Effector memory CD4-positive, alpha-beta T cell (primary cell): Measurements from ENCODE around the gene LAMTOR4.

Experiments used
- DNase-seq, 3 donors: peaks; one replicate each; pipeline ENCODE4 v3.0.0-alpha.2; 2020
- H3K27ac ChIP-seq: 2 replicates; pipeline ENCODE4 v1.7.0; 2013; ENCODE audit warnings: mild to moderate bottlenecking, low read length, moderate library complexity; ENCODE audit not compliant: insufficient read depth, poor library complexity, severe bottlenecking
- H3K27me3 ChIP-seq: replicated peaks from 2 replicates; pipeline ENCODE4 v1.7.0; 2013; ENCODE audit warnings: mild to moderate bottlenecking, low read length; ENCODE audit not compliant: insufficient read depth, control insufficient read depth, poor library complexity, severe bottlenecking
- H3K36me3 ChIP-seq: 2 replicates; pipeline ENCODE4 v1.7.0; 2013; ENCODE audit warnings: mild to moderate bottlenecking, low read length, moderate library complexity; ENCODE audit not compliant: control insufficient read depth, insufficient read depth
- H3K4me1 ChIP-seq: 2 replicates; pipeline ENCODE4 v1.7.0; 2013; ENCODE audit warnings: low read length, mild to moderate bottlenecking; ENCODE audit not compliant: control insufficient read depth, insufficient read depth, poor library complexity, severe bottlenecking
- H3K4me3 ChIP-seq: 2 replicates; pipeline ENCODE4 v1.7.0; 2013; ENCODE audit warnings: low read length, low read depth, mild to moderate bottlenecking; ENCODE audit not compliant: insufficient read depth, poor library complexity, severe bottlenecking
- H3K9me3 ChIP-seq: 2 replicates; pipeline ENCODE4 v1.7.0; 2013; ENCODE audit warnings: mild to moderate bottlenecking, low read length, moderate library complexity; ENCODE audit not compliant: control insufficient read depth

The LAMTOR4 gene

GRCh38 chr7:100160067-100160466 is 11.3 kb downstream of the LAMTOR4 start:
- H3K27me3 ChIP-seq, result no peaks in the 10 kb centered on the region
- H3K9me3 ChIP-seq, result no peaks in the 10 kb centered on the region
- H3K36me3 ChIP-seq, result peaks cover 14% of the 10 kb centered on the region
- H3K4me3 ChIP-seq, result no peak overlapping the region
- no peak overlapping the region for H3K27ac ChIP-seq
- DNase-seq, result no peak
- H3K4me1 ChIP-seq, result peaks cover 34% of the 10 kb centered on the region

GRCh38 chr7:100163006-100163531 is 14.4 kb downstream of the LAMTOR4 start:
- no peaks in the 10 kb centered on the region for H3K27me3 ChIP-seq
- no peak overlapping the region for H3K4me3 ChIP-seq
- no peaks in the 10 kb centered on the region for H3K36me3 ChIP-seq
- DNase-seq, result no peak
- H3K9me3 ChIP-seq, result no peaks in the 10 kb centered on the region
- H3K27ac ChIP-seq, result peak overlapping the region; percentile 38
- peaks cover 43% of the 10 kb centered on the region for H3K4me1 ChIP-seq

- Histone ChIP-seq H3K27ac (peak overlapping the region; percentile 38), H3K4me3 (no peak overlapping the region), H3K9me3 (no peaks in the 10 kb centered on the region), H3K27me3 (no peaks in the 10 kb centered on the region), H3K36me3 (no peaks in the 10 kb centered on the region), H3K4me1 (peaks cover 47% of the 10 kb centered on the region)
- no peak for DNase-seq
Measured at GRCh38 chr7:100163871-100164270, 15.2 kb downstream of the LAMTOR4 start.

GRCh38 chr7:100166317-100166940 is 17.7 kb downstream of the LAMTOR4 start:
- Histone ChIP-seq H3K36me3 (no peaks in the 10 kb centered on the region), H3K4me1 (peaks cover 56% of the 10 kb centered on the region), H3K4me3 (no peak overlapping the region), H3K27ac (peak overlapping the region; percentile 35), H3K27me3 (no peaks in the 10 kb centered on the region), H3K9me3 (no peaks in the 10 kb centered on the region)
- DNase-seq, result no peak

- no peak for DNase-seq
- Histone ChIP-seq H3K4me3 (peak overlapping the region; percentile 53), H3K27me3 (no peaks in the 10 kb centered on the region), H3K4me1 (peaks cover 56% of the 10 kb centered on the region), H3K27ac (peak overlapping the region; percentile 50), H3K36me3 (no peaks in the 10 kb centered on the region), H3K9me3 (no peaks in the 10 kb centered on the region)
Measured at GRCh38 chr7:100166970-100167911, 18.5 kb downstream of the LAMTOR4 start.

- DNase-seq, result no peak
- Histone ChIP-seq H3K27me3 (no peaks in the 10 kb centered on the region), H3K27ac (peak overlapping the region; percentile 50), H3K9me3 (no peaks in the 10 kb centered on the region), H3K4me1 (peaks cover 55% of the 10 kb centered on the region), H3K4me3 (peak overlapping the region; percentile 53), H3K36me3 (no peaks in the 10 kb centered on the region)
Measured at GRCh38 chr7:100167912-100168323, 19.2 kb downstream of the LAMTOR4 start.

- Histone ChIP-seq H3K36me3 (no peaks in the 10 kb centered on the region), H3K4me1 (peaks cover 41% of the 10 kb centered on the region)
Measured at GRCh38 chr7:100169147-100169850, 20.6 kb downstream of the LAMTOR4 start.

GRCh38 chr7:100170101-100170897 is 21.6 kb downstream of the LAMTOR4 start:
- Histone ChIP-seq H3K27ac (peak overlapping the region; percentile 11), H3K9me3 (no peaks in the 10 kb centered on the region), H3K27me3 (no peaks in the 10 kb centered on the region), H3K36me3 (no peaks in the 10 kb centered on the region), H3K4me1 (peaks cover 41% of the 10 kb centered on the region), H3K4me3 (no peak overlapping the region)
- DNase-seq, result no peak

More at GRCh38 chr7:100169147-100169850, 20.6 kb downstream of the LAMTOR4 start:
- no peak for DNase-seq
- Histone ChIP-seq H3K4me3 (no peak overlapping the region), H3K27me3 (no peaks in the 10 kb centered on the region), H3K27ac (no peak overlapping the region), H3K9me3 (no peaks in the 10 kb centered on the region)

- peak overlapping the region; percentile 52 for H3K4me3 ChIP-seq
- no peaks in the 10 kb centered on the region for H3K27me3 ChIP-seq
- H3K4me1 ChIP-seq, result peaks cover 37% of the 10 kb centered on the region
- DNase-seq, result peak; percentile 18 to 37 (median 30)
- H3K36me3 ChIP-seq, result no peaks in the 10 kb centered on the region
- no peaks in the 10 kb centered on the region for H3K9me3 ChIP-seq
- no peak overlapping the region for H3K27ac ChIP-seq
Measured at GRCh38 chr7:100171087-100171681, 22.5 kb downstream of the LAMTOR4 start.
